Measurements from ENCODE around the gene CERK.

CERK gene

GRCh38 chr22:46731246-46732040, 6.6 kb downstream of the CERK start:
- DNase-seq (ENCODE audit: low read depth in 2 of 2): no peak

- no peak for DNase-seq (ENCODE audit: low read depth in 2 of 2)
Observed at GRCh38 chr22:46730568-46731245, 7.3 kb downstream of the CERK start.

GRCh38 chr22:46728470-46728869, 9.6 kb downstream of the CERK start:
- DNase-seq (ENCODE audit: low read depth in 2 of 2): no peak

- DNase-seq (ENCODE audit: low read depth in 2 of 2): no peak
Observed at GRCh38 chr22:46727813-46728364, 10.2 kb downstream of the CERK start.

GRCh38 chr22:46726986-46727317, 11.1 kb downstream of the CERK start:
- no peak for DNase-seq (ENCODE audit: low read depth in 2 of 2)

GRCh38 chr22:46726066-46726985, 11.7 kb downstream of the CERK start:
- no peak for DNase-seq (ENCODE audit: low read depth in 2 of 2)

- DNase-seq (ENCODE audit: low read depth in 2 of 2): no peak
Observed at GRCh38 chr22:46725096-46725495, 13.0 kb downstream of the CERK start.

GRCh38 chr22:46723882-46724281, 14.2 kb downstream of the CERK start:
- DNase-seq (ENCODE audit: low read depth in 2 of 2): no peak

GRCh38 chr22:46721501-46722085, 16.5 kb downstream of the CERK start:
- DNase-seq (ENCODE audit: low read depth in 2 of 2): no peak

- DNase-seq (ENCODE audit: low read depth in 2 of 2): no peak
Observed at GRCh38 chr22:46719921-46720320, 18.1 kb downstream of the CERK start.

- no peak for DNase-seq (ENCODE audit: low read depth in 2 of 2)
Observed at GRCh38 chr22:46714550-46714949, 23.5 kb downstream of the CERK start.

- DNase-seq (ENCODE audit: low read depth in 2 of 2): no peak
Observed at GRCh38 chr22:46712288-46712687, 25.8 kb downstream of the CERK start.

GRCh38 chr22:46710806-46711205, 27.2 kb downstream of the CERK start:
- no peak for DNase-seq (ENCODE audit: low read depth in 2 of 2)

- DNase-seq (ENCODE audit: low read depth in 2 of 2): no peak
Observed at GRCh38 chr22:46708766-46709330, 29.2 kb downstream of the CERK start.

- DNase-seq (ENCODE audit: low read depth in 2 of 2): no peak
Observed at GRCh38 chr22:46707827-46708570, 30.1 kb downstream of the CERK start.

GRCh38 chr22:46707305-46707704, 30.7 kb downstream of the CERK start:
- no peak for DNase-seq (ENCODE audit: low read depth in 2 of 2)

- no peak for DNase-seq (ENCODE audit: low read depth in 2 of 2)
Observed at GRCh38 chr22:46706060-46706459, 32.0 kb downstream of the CERK start.

- DNase-seq (ENCODE audit: low read depth in 2 of 2): no peak
Observed at GRCh38 chr22:46703996-46704370, 34.1 kb downstream of the CERK start.

GRCh38 chr22:46703171-46703995, 34.7 kb downstream of the CERK start:
- no peak for DNase-seq (ENCODE audit: low read depth in 2 of 2)

- no peak for DNase-seq (ENCODE audit: low read depth in 2 of 2)
Observed at GRCh38 chr22:46701262-46701661, 36.8 kb downstream of the CERK start.
